GM12878 (cell line): ENCODE results near the gene TENT4B. TPM values are rescaled to one million over a fixed set of nuclear protein-coding genes. Genes with fewer than 3 reads are reported as not detected.

Experiments used
- ATAC-seq: fragments of 200-7000 bp; cut with Tn5 transposase; 3 replicates; pipeline ENCODE4 v1.9.1; 2020; ENCODE audit warnings: mild to moderate bottlenecking, moderate library complexity
- BruUV-seq: library from RNA; stranded (reverse); fragments of 400-500 nt; replicated peaks from 2 replicates; lab custom pipeline; 2021; lab: Mats Ljungman, UMichigan
- CTCF ChIA-PET: fragments of 300-600 bp; sonication (Branson Sonifier 250); formaldehyde crosslinking; extraction: SDS; loops from one replicate; lab custom pipeline; 2021; ENCODE audit warnings: inconsistent platforms; lab: Yijun Ruan, JAX
- POLR2A ChIA-PET: fragments of 350-600 bp; formaldehyde crosslinking; extraction: SDS; loops from one replicate; lab custom pipeline; 2021; ENCODE audit warnings: inconsistent platforms; lab: Charles Lee
- RAD21 ChIA-PET: fragments of 300-600 bp; sonication (Branson Sonifier 250); formaldehyde crosslinking; loops from one replicate; lab custom pipeline; 2023; ENCODE audit warnings: antibody characterized with exemption; ENCODE audit not compliant: unreplicated experiment; lab: Charles Lee
- SMC1A ChIA-PET: fragments of 300-600 bp; sonication (Branson Sonifier 250); formaldehyde crosslinking; loops from one replicate; lab custom pipeline; 2023; ENCODE audit not compliant: unreplicated experiment, uncharacterized antibody; lab: Charles Lee
- DNase-seq: peaks from one replicate; pipeline ENCODE4 v3.0.0-alpha.2; 2011; ENCODE audit warnings: low read depth, low spot score
- FAIRE-seq: peaks from 3 replicates; lab custom pipeline; 2011; peaks lifted over from hg19 to GRCh38; lab: Jason Lieb, UNC
- H2AFZ ChIP-seq: 2 replicates; pipeline ENCODE4 v1.6.0; 2011; ENCODE audit warnings: low read depth, low read length, control low read depth; ENCODE audit not compliant: control insufficient read depth
- H3K27ac ChIP-seq: 2 replicates; pipeline ENCODE4 v1.5.1; 2011; ENCODE audit warnings: control low read depth; ENCODE audit not compliant: control insufficient read depth, insufficient read depth
- H3K27me3 ChIP-seq, 2 experiments: replicated peaks in 1 of 2; 2 replicates each; pipeline versions ENCODE4 v1.6.0 to v1.6.1; 2011; ENCODE audit warnings: low read length in 1 of 2; ENCODE audit not compliant: control insufficient read depth in 2 of 2, insufficient read depth in 2 of 2
- H3K36me3 ChIP-seq, 2 experiments: 2 replicates each; pipeline ENCODE4 v1.5.1; 2011; ENCODE audit warnings: low read length in 1 of 2; ENCODE audit not compliant: control insufficient read depth in 2 of 2, insufficient read depth in 2 of 2
- H3K4me1 ChIP-seq: 2 replicates; pipeline ENCODE4 v1.6.1; 2011; ENCODE audit warnings: mild to moderate bottlenecking, low read length, moderate library complexity, mixed read lengths; ENCODE audit not compliant: control insufficient read depth, insufficient read depth
- H3K4me2 ChIP-seq: 2 replicates; pipeline ENCODE4 v1.6.0; 2011; ENCODE audit warnings: control low read depth; ENCODE audit not compliant: control insufficient read depth, insufficient read depth
- H3K4me3 ChIP-seq: fragments of 200-600 bp; sonication (generic); 2 replicates; pipeline ENCODE4 v1.5.1; 2016
- H3K79me2 ChIP-seq: 2 replicates; pipeline ENCODE4 v1.6.0; 2011; ENCODE audit warnings: low read length; ENCODE audit not compliant: control insufficient read depth, insufficient read depth
- H3K9ac ChIP-seq: 2 replicates; pipeline ENCODE4 v1.8.0; 2011; ENCODE audit warnings: low read length, control low read depth, mixed read lengths; ENCODE audit not compliant: control insufficient read depth, insufficient read depth
- H3K9me3 ChIP-seq: replicated peaks from 3 replicates; pipeline ENCODE4 v1.5.1; 2011; ENCODE audit warnings: mild to moderate bottlenecking, low read length; ENCODE audit not compliant: control insufficient read depth, insufficient read depth
- H4K20me1 ChIP-seq: 2 replicates; pipeline ENCODE4 v1.6.0; 2011; ENCODE audit not compliant: control insufficient read depth, insufficient read depth
- CHD2 ChIP-seq: IDR thresholded peaks from 2 replicates; pipeline ENCODE4 v1.6.1; 2011; ENCODE audit warnings: low read depth, low read length, improper control_type of control experiment, borderline replicate concordance
- CHD4 ChIP-seq: fragments of 200-600 bp; sonication (generic); IDR thresholded peaks from 2 replicates; pipeline ENCODE4 v1.6.1; 2016; ENCODE audit warnings: mild to moderate bottlenecking
- DPF2 ChIP-seq: fragments of 450-650 bp; IDR thresholded peaks from 2 replicates; pipeline ENCODE4 v1.6.1; 2017; ENCODE audit warnings: mild to moderate bottlenecking
- EED ChIP-seq: sonication (generic); IDR thresholded peaks from 2 replicates; pipeline ENCODE4 v1.6.1; 2016; ENCODE audit warnings: antibody characterized with exemption, low read depth
- HCFC1 ChIP-seq: fragments of 150-350 bp; IDR thresholded peaks from 2 replicates; pipeline ENCODE4 v1.6.1; 2014; ENCODE audit warnings: low read length
- NRF1 ChIP-seq: conservative IDR thresholded peaks from 2 replicates; pipeline ENCODE4 v1.6.1; 2011; ENCODE audit warnings: mild to moderate bottlenecking, low read depth, low read length, improper control_type of control experiment
- PML ChIP-seq: IDR thresholded peaks from 2 replicates; pipeline ENCODE4 v1.6.1; 2012; ENCODE audit warnings: low read length, inconsistent platforms
- RAD21 ChIP-seq: IDR thresholded peaks from 2 replicates; pipeline ENCODE4 v1.6.1; 2011; ENCODE audit warnings: mild to moderate bottlenecking, low read depth, low read length, moderate library complexity; ENCODE audit not compliant: insufficient read depth
- SIX5 ChIP-seq: IDR thresholded peaks from 2 replicates; pipeline ENCODE4 v1.6.1; 2011; ENCODE audit warnings: mild to moderate bottlenecking, low read depth, low read length, moderate library complexity; ENCODE audit not compliant: severe bottlenecking
- SMC3 ChIP-seq: IDR thresholded peaks from 2 replicates; pipeline ENCODE4 v1.6.1; 2011; ENCODE audit warnings: low read length, improper control_type of control experiment, borderline replicate concordance
- ZNF207 ChIP-seq: fragments of 450-650 bp; IDR thresholded peaks from 2 replicates; pipeline ENCODE4 v1.6.1; 2014; ENCODE audit warnings: antibody characterized with exemption, mild to moderate bottlenecking, borderline replicate concordance
- WGBS: methylation state at CpG from one replicate; pipeline ENCODE4 v1.1.6; 2016; ENCODE audit warnings: low lambda C conversion rate; ENCODE audit not compliant: insufficient replicate concordance, insufficient coverage; ENCODE audit errors: missing lambda C conversion rate; 5-methylcytosine and 5-hydroxymethylcytosine counted together
- in situ Hi-C: fragments of 300-500 bp; cut with MboI; formaldehyde crosslinking; loops from 9 replicates; pipeline ENCODE4 v1.14.3; 2018; ENCODE audit warnings: mixed read lengths
- intact Hi-C: fragments of 100-400 bp; cut with micrococcal nuclease; formaldehyde crosslinking; loops from one replicate; pipeline ENCODE4 v1.14.2; 2022; ENCODE audit not compliant: unreplicated experiment
- polyA plus RNA-seq, 11 experiments: library from polyadenylated mRNA; depleted of rRNA in 4 of 11; unstranded in 6 of 11; stranded (reverse) in 5 of 11; fragments of >200 nt; fragmentation: Nextera tagmentation in 4 of 11; fragmentation: Illumina TruSeq in 1 of 11; extraction: Ambion mirVana in 4 of 11; extraction: Trizol in 1 of 11; gene quantifications; 1 replicate in 1 of 11; 2 replicates in 10 of 11; pipeline versions ENCODE4 v1.2.1 to v1.2.3, GENCODE V29; 2011 to 2016; ENCODE audit warnings: inconsistent platforms in 2 of 11, missing spikeins in 2 of 11, low read depth in 1 of 11
- total RNA-seq, 4 experiments: library from RNA; depleted of rRNA in 3 of 4; stranded (reverse); fragments of >200 nt in 3 of 4; fragmentation: Illumina TruSeq in 1 of 4; extraction: Trizol in 1 of 4; gene quantifications; 2 replicates each; pipeline versions ENCODE4 v1.2.1 to v1.2.3, GENCODE V29; 2013 to 2021
- TF ChIP-seq, protein P1 (sequence below): fragments of 450-650 bp; IDR thresholded peaks from 2 replicates; pipeline ENCODE4 v1.6.1; 2017; ENCODE audit warnings: borderline replicate concordance

Gene TENT4B
- total and polyA plus RNA-seq, 10 of the 15 experiments (the other 5 are each of a cell fraction or from before 2014, with no cell fraction given): 4.4 to 16.7 (median 10.8) TPM

DNA sequence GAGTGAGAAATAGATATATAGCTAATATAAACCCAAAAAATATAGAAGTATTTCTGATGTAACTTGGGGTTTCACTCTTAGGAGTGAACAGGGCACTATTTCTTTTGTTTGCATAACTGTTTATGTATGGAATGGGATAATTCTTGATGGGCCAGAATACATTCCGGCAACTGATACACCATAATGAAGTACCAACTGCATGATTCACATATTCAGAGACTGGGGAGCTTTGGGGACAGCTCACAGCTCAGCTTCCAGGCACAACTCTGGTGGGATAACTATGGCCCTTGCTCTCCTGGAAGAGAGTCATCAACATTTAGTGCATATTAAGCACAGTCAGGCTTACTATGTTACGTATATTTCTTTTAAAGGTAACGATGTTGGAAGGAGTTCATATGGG, 71.2 kb downstream of the TENT4B start:
- H2AFZ ChIP-seq: no peak overlapping the region
- 100% methylated on average over 3 of the region's 3 CpGs for WGBS
- DNase-seq (no peak), ATAC-seq (no peak), FAIRE-seq (no peak)
- POLR2A ChIA-PET: no interaction called here
- H3K4me2 ChIP-seq: no peak overlapping the region
- no peaks in the 10 kb centered on the region for H3K9me3 ChIP-seq
- no peak overlapping the region for H3K9ac ChIP-seq
- no peaks in the 10 kb centered on the region for H4K20me1 ChIP-seq
- H3K36me3 ChIP-seq: peaks cover 8 to 23% of the 10 kb centered on the region in 2 experiments
- RAD21 ChIA-PET: no interaction called here
- SMC1A ChIA-PET: interaction anchor here (0.9 to 1.1 kb wide), 2 partner anchors 14 to 477 kb away, joined by 3 to 6 read pairs; no protein-coding TSS in a partner anchor
- in situ Hi-C loops: no loop called here
- CTCF ChIA-PET: interaction anchor here (1.0 to 1.2 kb wide), 3 partner anchors 10 to 199 kb away, joined by 3 read pairs; partner anchors contain the start of gene CNEP1R1
- no peaks in the 10 kb centered on the region for H3K27me3 ChIP-seq
- no TSS peak for BruUV-seq
- H3K79me2 ChIP-seq: no peaks in the 10 kb centered on the region
- H3K4me1 ChIP-seq: no peaks in the 10 kb centered on the region
- no peak overlapping the region for H3K27ac ChIP-seq
- intact Hi-C loops: no loop called here
- TF ChIP-seq SMC3 (no peak), DPF2 (no peak), CHD2 (no peak), HCFC1 (no peak), SIX5 (no peak), NRF1 (no peak), CHD4 (no peak), EED (no peak), ZNF207 (no peak), PML (no peak), RAD21 (no peak)
- TF ChIP-seq, protein P1, sequence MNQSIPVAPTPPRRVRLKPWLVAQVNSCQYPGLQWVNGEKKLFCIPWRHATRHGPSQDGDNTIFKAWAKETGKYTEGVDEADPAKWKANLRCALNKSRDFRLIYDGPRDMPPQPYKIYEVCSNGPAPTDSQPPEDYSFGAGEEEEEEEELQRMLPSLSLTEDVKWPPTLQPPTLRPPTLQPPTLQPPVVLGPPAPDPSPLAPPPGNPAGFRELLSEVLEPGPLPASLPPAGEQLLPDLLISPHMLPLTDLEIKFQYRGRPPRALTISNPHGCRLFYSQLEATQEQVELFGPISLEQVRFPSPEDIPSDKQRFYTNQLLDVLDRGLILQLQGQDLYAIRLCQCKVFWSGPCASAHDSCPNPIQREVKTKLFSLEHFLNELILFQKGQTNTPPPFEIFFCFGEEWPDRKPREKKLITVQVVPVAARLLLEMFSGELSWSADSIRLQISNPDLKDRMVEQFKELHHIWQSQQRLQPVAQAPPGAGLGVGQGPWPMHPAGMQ: no peak
- TF ChIP-seq, all 136 proteins: peak for 0
- H3K4me3 ChIP-seq: no peak overlapping the region
